Sigmoid colon (tissue), 4 donors: ENCODE measurements around the gene MYO1G.

Experiments
- EP300 ChIP-seq, 4 donors: sonication (generic); formaldehyde crosslinking; IDR thresholded peaks; one replicate each; pipeline ENCODE4 v1.6.1; 2017; ENCODE audit warnings: antibody characterized with exemption in 4 of 4
- POLR2A ChIP-seq, 2 donors: fragments of 450-650 bp; IDR thresholded peaks; one replicate each; pipeline ENCODE4 v1.6.1; 2016; ENCODE audit warnings: antibody characterized with exemption in 2 of 2, mild to moderate bottlenecking in 2 of 2, moderate library complexity in 2 of 2
- POLR2AphosphoS5 ChIP-seq, 4 donors: sonication (generic); formaldehyde crosslinking; IDR thresholded peaks; one replicate each; pipeline ENCODE4 v1.6.1; 2017; ENCODE audit warnings: antibody characterized with exemption in 4 of 4
- TF ChIP-seq, protein P1 (sequence below), 4 experiments: fragments of 450-650 bp in 3 of 4; fragments of 200-600 bp in 1 of 4; IDR thresholded peaks; one replicate each; pipeline ENCODE4 v1.5.1; 2016 to 2019; ENCODE audit warnings: antibody characterized with exemption in 4 of 4, mild to moderate bottlenecking in 3 of 4, moderate library complexity in 2 of 4

DNA sequence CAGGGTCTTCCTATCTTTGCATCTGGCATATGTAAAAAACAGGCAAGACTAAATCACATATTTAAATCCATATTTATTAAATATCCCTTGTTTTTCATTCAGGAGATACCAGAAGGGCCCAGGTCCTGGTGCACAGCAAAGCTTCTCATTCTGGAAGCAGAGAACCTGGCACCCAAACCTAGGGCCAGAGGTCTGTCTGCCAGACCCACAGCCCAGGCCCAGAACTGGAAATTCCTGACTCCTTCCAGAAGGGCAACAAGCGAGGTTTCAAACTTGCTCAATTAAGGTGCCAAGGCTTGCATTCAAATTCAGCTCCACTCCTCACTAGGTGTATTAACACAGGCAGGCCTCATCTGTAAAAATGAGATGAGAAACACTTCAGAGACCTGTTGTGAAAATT lies 4.2 kb upstream of the MYO1G start:
- TF ChIP-seq, protein P1, sequence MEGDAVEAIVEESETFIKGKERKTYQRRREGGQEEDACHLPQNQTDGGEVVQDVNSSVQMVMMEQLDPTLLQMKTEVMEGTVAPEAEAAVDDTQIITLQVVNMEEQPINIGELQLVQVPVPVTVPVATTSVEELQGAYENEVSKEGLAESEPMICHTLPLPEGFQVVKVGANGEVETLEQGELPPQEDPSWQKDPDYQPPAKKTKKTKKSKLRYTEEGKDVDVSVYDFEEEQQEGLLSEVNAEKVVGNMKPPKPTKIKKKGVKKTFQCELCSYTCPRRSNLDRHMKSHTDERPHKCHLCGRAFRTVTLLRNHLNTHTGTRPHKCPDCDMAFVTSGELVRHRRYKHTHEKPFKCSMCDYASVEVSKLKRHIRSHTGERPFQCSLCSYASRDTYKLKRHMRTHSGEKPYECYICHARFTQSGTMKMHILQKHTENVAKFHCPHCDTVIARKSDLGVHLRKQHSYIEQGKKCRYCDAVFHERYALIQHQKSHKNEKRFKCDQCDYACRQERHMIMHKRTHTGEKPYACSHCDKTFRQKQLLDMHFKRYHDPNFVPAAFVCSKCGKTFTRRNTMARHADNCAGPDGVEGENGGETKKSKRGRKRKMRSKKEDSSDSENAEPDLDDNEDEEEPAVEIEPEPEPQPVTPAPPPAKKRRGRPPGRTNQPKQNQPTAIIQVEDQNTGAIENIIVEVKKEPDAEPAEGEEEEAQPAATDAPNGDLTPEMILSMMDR (IDR thresholded peaks at IDR 0.05), result no peak
- no peak for TF ChIP-seq POLR2AphosphoS5 (IDR thresholded peaks at IDR 0.05)
- TF ChIP-seq POLR2A (IDR thresholded peaks at IDR 0.05), result no peak
- TF ChIP-seq EP300 (IDR thresholded peaks at IDR 0.05), result no peak
